Measurements from ENCODE around the gene TARBP2. TPM values are rescaled to one million over a fixed set of nuclear protein-coding genes. Genes with fewer than 3 reads are reported as not detected.
"Not testable (repeated sequence)": the region's sequence is repeated elsewhere in the genome, so short reads cannot be mapped to it uniquely, and the experiment has no call there.

Gene TARBP2
- total RNA-seq, 2 experiments from 2014 or later: 27.5 to 29.7 TPM

GRCh38 chr12:53523131-53523530 is 22.0 kb downstream of the TARBP2 start:
- Mint-ChIP-seq H3K4me3 (no peak overlapping the region), H3K27ac (no peak overlapping the region), H3K4me1 (ENCODE audit: low read depth) (no peaks in the 10 kb centered on the region), H3K27me3 (no peaks in the 10 kb centered on the region), H3K9me3 (no peaks in the 10 kb centered on the region), H3K36me3 (peaks cover 18% of the 10 kb centered on the region)
- ChIA-PET CTCF (interaction anchor here (1.2 to 1.6 kb wide), 3 partner anchors 15 to 178 kb away, joined by 4 to 6 read pairs (median 5); no protein-coding TSS in a partner anchor), POLR2A (interaction anchor here (0.6 kb wide), 1 partner anchor 14 kb away, joined by 3 read pairs; no protein-coding TSS in a partner anchor)
- no peak for DNase-seq
- intact Hi-C loops (cut with micrococcal nuclease): no loop called here

DNA sequence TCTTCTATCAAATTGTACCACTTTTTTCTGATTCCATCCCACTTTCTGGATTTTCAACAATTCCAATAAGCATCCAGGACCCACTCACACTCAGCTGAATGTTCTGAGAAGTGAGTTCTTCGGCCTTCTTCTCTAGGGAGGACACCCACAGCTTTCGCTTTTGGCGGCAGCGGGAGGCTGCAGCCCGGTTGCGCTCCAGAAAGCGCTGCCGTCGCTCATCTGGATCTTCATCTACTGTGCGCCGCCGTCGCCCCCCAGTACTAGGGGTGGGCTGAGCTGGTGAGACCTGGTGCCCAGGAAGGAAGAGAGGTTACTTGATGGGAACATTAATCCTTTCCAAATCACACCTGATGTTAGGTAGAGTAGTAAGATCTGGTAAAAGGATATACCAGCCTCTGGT is 23.4 kb downstream of the TARBP2 start:
- Mint-ChIP-seq H3K27ac (no peak overlapping the region), H3K9me3 (no peaks in the 10 kb centered on the region)

GRCh38 chr12:53530061-53530460 is 29.0 kb downstream of the TARBP2 start:
- no peaks in the 10 kb centered on the region for H3K4me1 Mint-ChIP-seq (ENCODE audit: low read depth)
- no peaks in the 10 kb centered on the region for H3K27me3 Mint-ChIP-seq
- intact Hi-C loops (cut with micrococcal nuclease): no loop called here
- DNase-seq: no peak
- H3K36me3 Mint-ChIP-seq: peaks cover 26% of the 10 kb centered on the region
- H3K27ac Mint-ChIP-seq: no peak overlapping the region
- ChIA-PET POLR2A (no interaction called here), CTCF (interaction anchor here (1.0 kb wide), 1 partner anchor 13 kb away, joined by 3 read pairs; no protein-coding TSS in a partner anchor)
- H3K9me3 Mint-ChIP-seq: no peaks in the 10 kb centered on the region
- H3K4me3 Mint-ChIP-seq: no peak overlapping the region

More for the DNA sequence above, 23.4 kb downstream of the TARBP2 start:
- H3K4me3 Mint-ChIP-seq: no peak overlapping the region
- no peaks in the 10 kb centered on the region for H3K27me3 Mint-ChIP-seq
- DNase-seq: no peak
- peaks cover 20% of the 10 kb centered on the region for H3K36me3 Mint-ChIP-seq
- intact Hi-C loops (cut with micrococcal nuclease): no loop called here
- CTCF ChIA-PET: interaction anchor here (1.9 kb wide), 1 partner anchor 16 kb away, joined by 6 read pairs; no protein-coding TSS in a partner anchor
- no peaks in the 10 kb centered on the region for H3K4me1 Mint-ChIP-seq (ENCODE audit: low read depth)
- POLR2A ChIA-PET: no interaction called here

DNA sequence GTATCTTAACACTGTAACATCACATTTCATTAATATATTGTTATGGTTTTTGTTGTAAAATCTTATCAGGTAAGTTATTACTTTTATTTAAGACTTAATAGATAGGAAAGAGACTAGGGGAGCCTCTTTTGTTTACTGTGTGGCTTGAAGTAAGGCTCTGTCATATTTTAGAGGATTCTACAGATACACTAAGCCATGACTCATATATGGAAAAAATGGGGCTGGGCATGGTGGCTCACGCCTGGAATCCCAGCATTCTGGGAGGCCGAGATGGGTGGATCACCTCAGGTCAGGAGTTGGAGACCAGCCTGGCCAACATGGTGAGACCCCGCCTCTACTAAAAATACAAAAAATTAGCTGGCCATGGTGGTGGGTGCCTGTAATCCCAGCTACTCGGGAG is 29.8 kb downstream of the TARBP2 start:
- ChIA-PET CTCF (interaction anchor here (0.7 kb wide), 1 partner anchor 12 kb away, joined by 3 read pairs; no protein-coding TSS in a partner anchor), POLR2A (no interaction called here)
- H3K9me3 Mint-ChIP-seq: no peaks in the 10 kb centered on the region
- H3K4me3 Mint-ChIP-seq: no peak overlapping the region
- peaks cover 29% of the 10 kb centered on the region for H3K36me3 Mint-ChIP-seq
- H3K27me3 Mint-ChIP-seq: no peaks in the 10 kb centered on the region
- no peak for DNase-seq
- intact Hi-C loops (cut with micrococcal nuclease): no loop called here
- H3K27ac Mint-ChIP-seq: no peak overlapping the region
- H3K4me1 Mint-ChIP-seq (ENCODE audit: low read depth): no peaks in the 10 kb centered on the region

DNA sequence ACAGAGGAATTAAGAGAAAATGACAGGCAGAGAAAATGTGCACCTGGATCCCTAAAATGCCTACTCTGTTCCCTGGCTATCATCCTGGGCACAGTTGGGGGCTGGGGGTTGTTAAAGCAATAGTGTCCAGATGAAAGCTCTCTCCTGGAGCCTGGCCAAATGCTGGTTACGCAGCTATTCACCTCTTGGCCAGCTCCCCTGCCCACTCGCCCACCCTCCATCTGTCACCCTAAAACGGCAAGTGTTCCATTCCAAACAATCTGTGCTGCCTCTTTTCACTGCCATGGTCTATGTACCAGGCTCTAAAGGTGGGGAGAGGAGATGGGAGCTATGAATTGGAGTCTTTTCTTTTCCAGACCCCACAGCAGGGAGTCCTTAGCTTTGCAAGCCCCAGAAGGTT is 30.9 kb downstream of the TARBP2 start:
- ChIA-PET POLR2A (no interaction called here), CTCF (interaction anchor here (0.7 to 2.8 kb wide), 2 partner anchors 11 to 144 kb away, joined by 3 to 14 read pairs; partner anchors contain the start of gene ATP5MC2)
- H3K27ac Mint-ChIP-seq: no peak overlapping the region
- H3K36me3 Mint-ChIP-seq: peaks cover 31% of the 10 kb centered on the region
- H3K9me3 Mint-ChIP-seq: no peaks in the 10 kb centered on the region
- no peaks in the 10 kb centered on the region for H3K4me1 Mint-ChIP-seq (ENCODE audit: low read depth)
- no peaks in the 10 kb centered on the region for H3K27me3 Mint-ChIP-seq
- intact Hi-C loops (cut with micrococcal nuclease): no loop called here
- no peak overlapping the region for H3K4me3 Mint-ChIP-seq
- no peak for DNase-seq

GRCh38 chr12:53532524-53533445 is 31.7 kb downstream of the TARBP2 start:
- no peaks in the 10 kb centered on the region for H3K9me3 Mint-ChIP-seq
- no peaks in the 10 kb centered on the region for H3K4me1 Mint-ChIP-seq (ENCODE audit: low read depth)
- POLR2A ChIA-PET: no interaction called here
- H3K4me3 Mint-ChIP-seq: no peak overlapping the region
- no peak for DNase-seq
- peaks cover 31% of the 10 kb centered on the region for H3K36me3 Mint-ChIP-seq
- CTCF ChIA-PET: interaction anchor here (2.8 kb wide), 1 partner anchor 11 kb away, joined by 14 read pairs; no protein-coding TSS in a partner anchor
- no peaks in the 10 kb centered on the region for H3K27me3 Mint-ChIP-seq
- intact Hi-C loops (cut with micrococcal nuclease): no loop called here
- H3K27ac Mint-ChIP-seq: no peak overlapping the region

- Mint-ChIP-seq H3K4me3 (no peak overlapping the region), H3K9me3 (no peaks in the 10 kb centered on the region), H3K27me3 (no peaks in the 10 kb centered on the region), H3K27ac (no peak overlapping the region), H3K36me3 (peaks cover 33% of the 10 kb centered on the region), H3K4me1 (ENCODE audit: low read depth) (no peaks in the 10 kb centered on the region)
- CTCF ChIA-PET: interaction anchor here (2.8 kb wide), 1 partner anchor 10 kb away, joined by 14 read pairs; no protein-coding TSS in a partner anchor
- intact Hi-C loops (cut with micrococcal nuclease): no loop called here
- no peak for DNase-seq
- POLR2A ChIA-PET: no interaction called here
Measured at GRCh38 chr12:53533471-53533870, 32.4 kb downstream of the TARBP2 start.

- H3K27me3 Mint-ChIP-seq: no peaks in the 10 kb centered on the region
- DNase-seq: no peak
- ChIA-PET CTCF (interaction anchor here (1.6 kb wide), 1 partner anchor 139 kb away, joined by 4 read pairs; the partner anchor contains the start of gene ATP5MC2), POLR2A (no interaction called here)
- no peaks in the 10 kb centered on the region for H3K4me1 Mint-ChIP-seq (ENCODE audit: low read depth)
- no peaks in the 10 kb centered on the region for H3K9me3 Mint-ChIP-seq
- no peak overlapping the region for H3K4me3 Mint-ChIP-seq
- H3K27ac Mint-ChIP-seq: no peak overlapping the region
- intact Hi-C loops (cut with micrococcal nuclease): no loop called here
- H3K36me3 Mint-ChIP-seq: peaks cover 32% of the 10 kb centered on the region
Measured at GRCh38 chr12:53536962-53537361, 35.9 kb downstream of the TARBP2 start.

DNA sequence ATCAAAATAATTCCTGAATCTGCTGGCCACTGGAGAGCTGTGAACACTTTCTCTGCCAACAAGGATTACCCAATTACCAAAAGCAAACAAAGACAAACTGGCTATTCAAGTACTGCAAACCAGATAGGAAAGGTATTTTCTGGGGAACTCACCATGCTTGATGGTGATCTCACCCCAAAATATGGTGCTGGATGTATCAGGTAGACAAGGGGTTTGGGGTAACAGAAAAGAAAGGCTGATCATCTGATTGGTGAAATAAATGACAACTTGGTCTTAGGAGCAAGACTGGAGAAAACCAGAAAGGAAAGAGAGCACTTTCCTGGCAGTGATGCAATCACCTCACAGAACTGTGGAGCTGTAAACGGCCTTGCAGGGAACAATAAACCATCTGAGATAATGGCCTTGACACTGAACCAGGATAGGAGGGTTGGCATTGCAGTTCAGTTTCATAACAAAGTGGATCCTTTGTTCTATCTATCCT is 37.2 kb downstream of the TARBP2 start:
- H3K36me3 Mint-ChIP-seq: peaks cover 27% of the 10 kb centered on the region

GRCh38 chr12:53539526-53539925 is 38.4 kb downstream of the TARBP2 start:
- ChIA-PET POLR2A (interaction anchor here (0.7 kb wide), 1 partner anchor 136 kb away, joined by 3 read pairs; the partner anchor contains the start of gene ATP5MC2), CTCF (interaction anchor here (1.4 to 1.7 kb wide), 2 partner anchors 31 to 207 kb away, joined by 5 to 6 read pairs; no protein-coding TSS in a partner anchor)
- Mint-ChIP-seq H3K9me3 (no peaks in the 10 kb centered on the region), H3K4me1 (ENCODE audit: low read depth) (peaks cover 11% of the 10 kb centered on the region), H3K36me3 (peaks cover 21% of the 10 kb centered on the region), H3K27me3 (no peaks in the 10 kb centered on the region), H3K4me3 (no peak overlapping the region), H3K27ac (no peak overlapping the region)
- DNase-seq: no peak
- intact Hi-C loops (cut with micrococcal nuclease): no loop called here

More for the DNA sequence above, 37.2 kb downstream of the TARBP2 start:
- H3K27ac Mint-ChIP-seq: no peak overlapping the region
- H3K4me3 Mint-ChIP-seq: no peak overlapping the region
- no peaks in the 10 kb centered on the region for H3K9me3 Mint-ChIP-seq
- intact Hi-C loops (cut with micrococcal nuclease): no loop called here
- H3K4me1 Mint-ChIP-seq (ENCODE audit: low read depth): no peaks in the 10 kb centered on the region
- POLR2A ChIA-PET: no interaction called here
- H3K27me3 Mint-ChIP-seq: no peaks in the 10 kb centered on the region
- DNase-seq: no peak
- CTCF ChIA-PET: interaction anchor here (1.1 to 1.7 kb wide), 4 partner anchors 30 to 208 kb away, joined by 4 to 6 read pairs (median 4); partner anchors contain the start of gene ATP5MC2

DNA sequence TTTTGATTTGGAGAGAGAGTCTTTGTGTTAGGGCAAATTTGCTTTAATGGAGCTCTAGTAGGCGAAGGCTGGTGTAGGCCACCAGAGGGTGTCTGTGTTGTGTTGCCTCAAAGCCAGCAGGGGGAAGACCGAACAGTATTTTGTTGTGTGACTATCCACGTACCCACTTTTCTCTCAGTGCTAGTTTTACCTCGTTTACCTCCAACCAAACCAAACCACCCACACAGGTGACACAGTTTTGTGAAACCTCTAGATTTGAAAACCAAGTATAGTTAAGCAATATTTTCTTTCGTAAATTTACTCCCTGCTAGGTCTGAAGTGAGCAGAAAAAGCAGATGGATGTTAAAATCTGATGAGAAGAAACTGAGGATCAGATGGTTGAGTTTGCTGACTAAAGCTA is 42.5 kb downstream of the TARBP2 start:
- peaks cover 13% of the 10 kb centered on the region for H3K36me3 Mint-ChIP-seq
- H3K27ac Mint-ChIP-seq: peak overlapping the region; percentile 66
- no peak overlapping the region for H3K4me3 Mint-ChIP-seq
- H3K9me3 Mint-ChIP-seq: no peaks in the 10 kb centered on the region
- DNase-seq: peak; percentile 73
- intact Hi-C loops (cut with micrococcal nuclease): loop anchor here (1.0 to 5.0 kb wide), 5 partner anchors 18 to 203 kb away; partner anchors contain the start of genes ATF7 and ATP5MC2
- ChIA-PET POLR2A (interaction anchor here (0.6 to 2.1 kb wide), 4 partner anchors 10 to 200 kb away, joined by 3 to 7 read pairs (median 3); partner anchors contain the start of gene ATP5MC2), CTCF (interaction anchor here (0.5 to 6.0 kb wide), 46 partner anchors 9 to 276 kb away, joined by 3 to 132 read pairs (median 4); partner anchors contain the start of genes AAAS, ATF7, ATP5MC2 and TARBP2)
- H3K4me1 Mint-ChIP-seq (ENCODE audit: low read depth): peaks cover 11% of the 10 kb centered on the region
- H3K27me3 Mint-ChIP-seq: no peaks in the 10 kb centered on the region

DNA sequence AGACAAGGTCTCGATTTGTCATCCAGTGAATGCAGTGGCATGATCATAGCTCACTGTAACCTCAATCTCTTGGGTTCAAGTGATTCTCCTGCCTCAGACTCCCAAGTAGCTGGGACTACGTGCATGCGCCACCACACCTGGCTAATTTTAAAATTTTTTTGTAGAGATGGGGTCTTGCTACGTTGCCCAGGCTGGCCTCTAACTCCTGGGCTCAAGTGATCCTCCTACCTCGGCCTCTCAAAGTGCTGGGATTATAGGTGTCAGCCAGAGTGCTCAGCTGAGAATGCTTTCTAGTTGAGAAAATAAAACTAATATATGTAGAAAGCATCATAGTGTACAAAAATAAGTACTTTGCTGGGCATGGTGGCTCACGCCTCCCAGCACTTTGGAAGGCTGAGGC is 47.3 kb downstream of the TARBP2 start:
- ChIA-PET POLR2A (interaction anchor here (1.1 kb wide), 1 partner anchor 128 kb away, joined by 3 read pairs; no protein-coding TSS in a partner anchor), CTCF (interaction anchor here (0.9 kb wide), 1 partner anchor 127 kb away, joined by 3 read pairs; the partner anchor contains the start of gene ATP5MC2)
- intact Hi-C loops (cut with micrococcal nuclease); H3K27me3 Mint-ChIP-seq; H3K9me3 Mint-ChIP-seq; H3K36me3 Mint-ChIP-seq; H3K27ac Mint-ChIP-seq; H3K4me3 Mint-ChIP-seq; DNase-seq: not testable (repeated sequence)
- peaks cover 14% of the 10 kb centered on the region for H3K4me1 Mint-ChIP-seq (ENCODE audit: low read depth)

Measured in activated CD4-positive, alpha-beta memory T cell treated with anti-CD3 and anti-CD28 coated beads for 36 hours (primary cell).